Hematopoietic multipotent progenitor cell treated with erythropoietin and hydrocortisone succinate and interleukin-3 and kit ligand, for 15 days (in vitro differentiated cells): ENCODE results near the gene TPST2.

Experiments used
- DNase-seq: peaks from one replicate; pipeline ENCODE4 v3.0.0-alpha.2; 2015; ENCODE audit warnings: low spot score

Gene TPST2

DNA sequence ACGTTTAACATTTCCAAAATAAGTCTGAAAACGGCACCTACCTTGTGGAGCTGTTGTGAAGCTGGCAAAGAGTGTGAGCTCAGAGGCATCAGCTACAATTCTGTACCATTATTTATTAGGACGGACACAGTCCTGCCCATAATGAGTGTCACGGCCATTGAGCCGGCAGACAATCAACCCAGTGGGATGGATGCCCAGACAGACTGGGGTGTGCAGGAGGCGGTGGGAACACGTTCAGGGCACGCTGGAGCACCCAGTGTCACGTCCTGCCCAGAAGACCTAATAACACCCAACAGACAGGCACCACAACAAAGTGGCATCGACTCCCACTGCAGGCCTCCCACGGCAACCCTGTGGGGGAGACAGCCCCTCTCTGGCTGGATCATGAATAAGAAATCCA, 34.5 kb downstream of the TPST2 start:
- no peak for DNase-seq

DNA sequence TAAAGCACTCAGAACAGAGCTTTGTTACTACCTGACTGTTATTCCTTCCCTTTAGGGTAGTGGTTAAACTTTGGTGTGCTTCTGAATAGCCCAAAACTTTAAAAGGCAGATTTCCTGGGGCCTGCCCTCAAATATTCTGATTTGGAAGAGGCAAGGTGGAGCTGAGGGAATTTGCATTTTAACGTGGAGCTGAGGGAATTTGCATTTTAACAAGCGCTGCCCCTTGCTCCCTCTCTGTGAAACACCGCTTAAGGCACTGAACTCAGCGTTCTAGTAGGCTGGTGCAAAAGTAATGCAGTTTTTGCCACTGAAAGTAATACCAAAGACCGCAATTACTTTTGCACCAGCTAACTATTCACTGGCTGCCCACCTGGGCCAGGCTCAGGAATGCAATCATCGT, 35.0 kb downstream of the TPST2 start:
- DNase-seq, result no peak

DNA sequence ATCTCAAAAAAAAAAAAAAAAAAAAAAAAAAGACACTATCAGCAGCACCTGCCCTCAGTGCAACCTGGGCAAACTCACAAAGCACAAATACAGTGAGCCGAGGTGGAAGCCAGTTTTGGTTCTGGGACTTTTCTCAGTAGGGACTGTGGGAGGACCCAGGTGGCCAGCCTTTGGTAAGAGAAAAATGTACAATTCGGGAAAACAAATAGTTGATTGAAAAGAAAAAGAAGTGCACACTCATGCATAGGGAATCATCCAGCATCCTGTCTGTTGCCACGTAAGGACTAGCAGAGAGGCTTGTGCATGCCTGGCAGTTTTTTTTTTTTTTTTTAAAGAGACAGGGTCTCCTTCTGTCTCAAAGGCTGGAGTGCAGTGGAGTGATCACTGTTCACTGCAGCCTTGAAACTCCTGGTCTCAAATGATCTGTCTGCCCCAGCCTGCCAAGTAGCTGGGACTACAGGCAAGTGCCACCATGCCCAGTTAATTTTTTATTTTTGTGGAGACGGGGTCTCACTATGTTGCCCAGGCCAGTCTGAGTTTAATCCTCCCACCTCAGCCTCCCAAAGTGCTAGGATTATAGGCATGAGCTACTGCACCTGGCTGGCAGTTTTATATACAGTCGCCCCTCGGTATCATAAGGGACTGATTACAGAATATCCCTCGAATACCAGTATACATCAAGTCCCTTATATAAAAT, 36.7 kb downstream of the TPST2 start:
- DNase-seq, result no peak

DNA sequence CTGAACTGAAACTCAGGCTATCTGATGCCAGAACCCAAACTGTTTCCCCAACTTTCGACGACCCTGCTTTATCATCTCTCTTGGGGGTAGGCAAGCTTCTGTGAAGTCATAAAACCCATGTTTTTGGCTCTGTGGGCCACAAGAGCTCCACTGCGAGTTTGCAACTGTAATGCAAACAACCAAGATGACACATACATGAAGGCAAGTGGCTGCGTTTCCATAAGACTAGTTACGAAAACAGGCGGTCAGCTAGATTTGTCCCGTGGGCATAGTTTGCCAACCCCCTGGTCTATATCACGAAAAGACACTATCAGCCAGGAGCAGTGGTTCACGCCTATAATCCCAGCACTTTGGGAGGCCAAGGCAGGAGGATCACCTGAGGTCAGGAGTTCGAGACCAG, 37.5 kb downstream of the TPST2 start:
- DNase-seq, result no peak

DNA sequence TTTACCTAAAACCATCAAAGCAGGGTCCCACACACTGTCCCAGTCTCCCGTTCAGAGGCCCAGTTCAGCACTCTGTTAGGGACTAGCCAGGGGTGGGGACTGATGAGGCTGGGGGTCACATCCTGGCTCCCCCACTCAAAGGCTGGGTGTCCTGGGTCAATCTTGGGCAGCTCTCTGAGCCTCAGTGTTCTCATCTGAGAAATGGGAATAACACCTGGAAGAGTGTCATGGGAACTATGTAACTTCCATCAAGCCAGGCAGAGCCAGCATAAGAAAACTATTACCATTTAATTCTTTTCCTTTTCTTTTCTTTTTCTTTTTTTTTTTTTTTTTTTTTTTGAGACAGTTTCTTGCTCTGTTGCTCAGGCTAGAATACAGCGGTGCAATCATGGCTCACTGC, 38.4 kb downstream of the TPST2 start:
- no peak for DNase-seq

DNA sequence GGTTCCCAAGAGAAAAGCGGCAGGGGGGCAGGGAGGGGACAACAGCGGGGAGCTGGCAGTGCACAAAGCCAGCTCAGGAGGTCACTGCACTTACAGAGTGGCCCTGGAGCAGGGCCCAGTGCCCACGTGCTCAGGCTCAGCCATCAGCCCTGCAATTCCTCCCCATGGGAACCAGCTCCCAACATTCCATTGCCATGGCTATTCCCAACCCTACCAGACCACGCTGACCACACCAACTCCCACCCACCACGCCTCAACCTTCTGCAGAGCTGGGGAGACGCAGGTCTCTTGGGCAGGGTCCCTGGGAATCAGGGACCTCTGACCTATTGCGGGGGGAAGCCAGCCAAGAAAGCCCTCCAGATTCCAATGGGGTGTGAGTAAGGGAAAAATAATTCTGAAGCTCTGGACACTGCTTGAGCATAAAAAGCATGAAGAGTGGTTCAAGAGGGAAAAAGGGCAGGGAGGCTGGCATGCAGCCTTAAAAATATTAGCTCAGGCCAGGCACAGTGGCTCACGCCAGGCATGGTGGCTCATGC, 39.4 kb downstream of the TPST2 start:
- no peak for DNase-seq

DNA sequence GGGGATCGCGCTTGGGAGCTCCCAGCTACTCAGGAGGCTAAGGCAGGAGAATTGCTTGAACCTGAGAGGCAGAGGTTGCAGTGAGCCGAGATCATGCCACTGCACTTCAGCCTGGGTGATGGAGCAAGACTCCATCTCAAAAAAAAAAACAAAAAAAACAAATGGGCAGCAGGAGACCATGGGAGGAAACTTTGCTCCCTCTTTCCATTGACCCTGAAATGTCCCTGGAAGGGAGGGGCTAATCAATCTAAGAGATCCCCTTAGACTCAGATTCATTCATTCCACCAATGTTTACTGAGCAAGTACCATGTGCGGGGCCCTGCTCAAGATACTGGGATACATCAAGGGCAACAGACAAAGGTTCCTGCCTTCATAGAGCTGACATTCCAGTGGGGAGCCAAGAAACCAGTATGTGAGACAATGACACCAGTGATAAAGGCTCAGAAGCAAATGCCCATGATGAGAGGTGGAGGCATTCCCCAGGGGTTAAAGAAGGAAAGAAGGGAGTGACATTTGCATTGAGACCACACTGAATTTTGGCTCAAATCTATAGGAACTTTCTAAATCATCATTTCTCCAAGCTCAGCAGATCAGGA, 39.9 kb downstream of the TPST2 start:
- DNase-seq, result no peak

DNA sequence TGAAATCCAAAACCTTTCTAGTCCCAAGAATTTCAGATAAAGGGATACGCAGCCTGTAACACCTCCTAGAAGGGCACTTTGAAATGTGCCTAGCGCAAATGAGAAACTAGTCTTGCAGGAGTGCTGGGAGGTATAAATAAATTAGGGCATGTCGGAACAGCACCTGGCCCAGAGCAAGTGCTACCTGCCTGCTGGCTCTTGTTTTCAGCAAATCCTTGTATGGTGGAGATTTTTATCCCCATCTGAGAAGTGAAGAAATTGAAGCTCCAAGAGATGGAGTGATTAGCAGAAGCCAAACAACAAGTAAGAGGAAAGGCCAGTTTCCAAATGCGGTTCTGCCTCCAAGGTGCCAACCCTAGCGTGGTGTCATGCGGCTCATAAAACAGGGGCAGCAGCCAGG, 40.9 kb downstream of the TPST2 start:
- DNase-seq, result no peak

DNA sequence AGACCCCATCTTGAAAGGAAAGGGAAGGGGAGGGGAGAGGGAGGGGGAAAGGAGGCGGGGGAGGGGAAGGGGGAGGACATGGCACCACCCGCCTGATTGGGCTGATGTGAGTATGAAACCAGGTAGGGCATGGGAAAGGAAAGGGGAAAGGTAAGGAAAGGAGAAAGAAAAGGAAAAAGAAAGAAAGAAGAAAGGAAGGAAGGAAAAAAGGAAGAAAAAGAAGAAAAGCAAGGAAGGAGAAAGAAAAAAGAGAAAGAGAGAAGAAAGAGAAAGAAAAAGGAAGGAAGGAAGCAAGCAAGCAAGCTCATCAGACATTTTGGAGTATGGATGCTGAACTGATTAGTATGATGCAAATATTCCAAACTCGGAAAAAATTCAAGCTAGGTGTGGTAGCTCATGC, 41.6 kb downstream of the TPST2 start:
- no peak for DNase-seq

DNA sequence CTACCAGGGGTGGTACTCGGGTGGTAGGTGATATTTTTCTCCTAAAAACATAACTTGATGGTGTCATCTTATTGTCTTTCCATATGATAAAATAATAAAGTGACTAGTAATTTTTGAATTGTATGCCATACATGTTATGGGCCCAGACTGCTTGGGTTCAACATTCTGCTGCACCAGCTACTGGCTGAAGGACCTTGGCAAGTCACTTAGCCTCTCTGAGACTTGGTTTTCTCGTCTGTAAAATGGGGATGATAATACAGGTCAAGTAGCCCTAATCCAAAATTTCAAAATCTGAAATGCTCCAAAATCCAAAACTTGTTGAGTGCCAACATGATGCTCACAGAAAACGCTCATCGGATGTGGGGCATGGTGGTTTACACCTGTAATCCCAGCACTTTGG, 42.1 kb downstream of the TPST2 start:
- DNase-seq, result no peak

DNA sequence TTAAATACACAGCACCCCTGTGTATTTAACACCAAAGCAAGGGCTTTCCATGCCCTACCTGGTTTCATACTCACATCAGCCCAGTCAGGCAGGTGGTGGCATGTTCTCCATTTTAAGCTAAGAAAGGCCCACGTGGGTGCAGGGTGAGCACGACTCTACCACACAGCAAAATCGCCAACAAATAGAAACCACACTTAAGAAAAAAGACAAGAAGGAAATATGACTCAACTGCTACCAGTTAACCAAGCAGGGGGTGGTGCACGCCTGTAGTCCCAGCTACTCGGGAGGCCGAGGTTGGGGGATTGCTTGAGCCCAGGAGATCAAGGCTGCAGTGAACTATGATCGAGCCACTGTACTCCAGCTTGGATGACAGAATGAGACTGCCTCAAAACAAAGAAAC, 42.5 kb downstream of the TPST2 start:
- no peak for DNase-seq

DNA sequence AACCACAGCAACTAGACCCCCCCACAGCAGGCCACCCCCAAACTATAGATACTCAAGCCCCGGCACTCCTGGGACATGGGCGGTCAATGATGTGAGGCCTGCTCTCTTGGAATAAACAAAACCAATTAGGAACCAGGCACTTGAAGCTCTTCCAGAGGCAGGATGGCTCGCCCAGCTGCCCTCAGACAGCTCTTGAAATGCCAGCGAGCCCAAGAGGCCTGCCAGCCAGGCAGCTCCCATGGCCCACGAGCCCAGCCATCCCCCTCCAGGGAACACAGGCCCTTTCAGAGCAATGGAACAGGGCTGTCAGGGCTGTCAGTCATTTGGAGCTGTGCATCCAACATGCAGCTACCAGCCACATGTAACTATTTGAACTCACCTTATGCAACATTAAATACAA, 43.6 kb downstream of the TPST2 start:
- DNase-seq, result no peak

DNA sequence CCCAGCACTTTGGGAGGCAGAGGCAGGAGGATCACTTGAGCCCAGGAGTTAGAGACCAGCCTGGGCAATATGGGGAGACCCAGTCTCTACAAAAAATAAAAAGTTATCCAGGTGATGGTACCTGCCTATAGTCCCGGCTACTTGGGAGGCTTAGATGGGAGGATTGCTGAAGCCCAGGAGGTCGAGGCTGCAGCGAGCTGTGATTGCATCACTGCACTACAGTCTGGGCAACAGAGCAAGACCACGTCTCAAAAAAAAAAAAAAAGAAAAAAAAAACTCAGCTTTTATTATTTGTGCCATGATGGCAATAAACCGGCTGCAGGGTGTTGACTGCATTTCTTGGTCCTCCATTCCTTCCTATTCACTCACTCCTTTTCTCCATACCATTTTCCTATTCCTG, 44.1 kb downstream of the TPST2 start:
- no peak for DNase-seq

DNA sequence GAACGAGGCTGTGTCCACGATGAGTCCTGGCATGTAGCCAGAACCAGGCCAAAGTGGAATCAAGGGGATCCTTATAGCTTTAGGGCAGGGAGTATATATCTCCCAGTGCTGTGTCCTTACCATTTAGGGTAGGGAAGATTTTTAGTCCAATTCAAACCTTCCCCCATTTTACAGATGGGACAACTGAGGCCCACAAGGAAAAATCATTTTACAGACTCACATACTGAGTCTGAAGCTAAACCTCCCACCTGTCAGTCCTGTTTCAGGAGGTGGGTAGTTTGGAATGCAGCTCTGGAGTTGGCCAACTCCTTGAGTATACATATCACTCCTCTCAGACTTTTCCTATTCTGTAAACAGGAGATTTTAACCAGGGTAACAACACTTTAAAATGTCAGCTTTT, 44.5 kb downstream of the TPST2 start:
- DNase-seq, result no peak

DNA sequence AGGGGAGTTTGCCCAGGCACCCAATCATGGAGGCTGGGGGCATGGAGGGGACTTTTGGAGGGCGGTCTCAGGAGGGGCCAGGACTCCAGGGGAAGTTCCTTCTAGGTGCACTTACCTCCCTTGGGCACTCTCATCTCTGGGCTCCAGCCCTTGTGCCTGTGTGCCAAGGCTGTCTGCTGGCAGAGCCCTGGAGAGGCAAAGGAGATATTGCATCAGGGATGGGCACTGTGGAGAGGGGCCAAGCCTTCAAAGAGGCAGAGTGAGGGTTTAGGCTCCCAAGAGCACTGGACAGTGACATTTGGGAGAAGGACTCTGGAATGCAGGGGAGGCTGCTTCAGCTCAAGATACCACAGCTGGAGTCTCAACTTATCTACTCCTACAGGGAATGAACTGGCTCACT, 45.4 kb downstream of the TPST2 start:
- DNase-seq, result no peak

DNA sequence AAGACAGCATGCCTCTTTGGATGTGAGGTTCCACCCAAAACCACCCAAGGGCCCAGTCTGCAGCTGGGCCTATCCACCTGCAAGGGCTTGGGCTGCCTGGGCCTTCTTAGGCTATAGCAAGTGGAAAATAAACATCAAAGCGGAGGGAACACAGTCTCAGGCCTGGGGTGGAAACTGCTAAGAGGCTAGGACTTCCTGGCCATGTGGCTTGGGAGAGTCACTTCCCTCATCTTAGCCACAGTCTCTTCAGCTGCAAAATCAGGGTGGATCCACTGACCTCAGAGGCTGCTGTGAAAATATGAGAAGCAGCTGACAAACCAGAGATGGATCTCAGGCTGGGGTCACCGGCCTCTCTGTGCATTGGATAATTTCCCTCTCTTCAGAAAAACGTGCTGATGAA, 47.1 kb downstream of the TPST2 start:
- DNase-seq, result no peak

DNA sequence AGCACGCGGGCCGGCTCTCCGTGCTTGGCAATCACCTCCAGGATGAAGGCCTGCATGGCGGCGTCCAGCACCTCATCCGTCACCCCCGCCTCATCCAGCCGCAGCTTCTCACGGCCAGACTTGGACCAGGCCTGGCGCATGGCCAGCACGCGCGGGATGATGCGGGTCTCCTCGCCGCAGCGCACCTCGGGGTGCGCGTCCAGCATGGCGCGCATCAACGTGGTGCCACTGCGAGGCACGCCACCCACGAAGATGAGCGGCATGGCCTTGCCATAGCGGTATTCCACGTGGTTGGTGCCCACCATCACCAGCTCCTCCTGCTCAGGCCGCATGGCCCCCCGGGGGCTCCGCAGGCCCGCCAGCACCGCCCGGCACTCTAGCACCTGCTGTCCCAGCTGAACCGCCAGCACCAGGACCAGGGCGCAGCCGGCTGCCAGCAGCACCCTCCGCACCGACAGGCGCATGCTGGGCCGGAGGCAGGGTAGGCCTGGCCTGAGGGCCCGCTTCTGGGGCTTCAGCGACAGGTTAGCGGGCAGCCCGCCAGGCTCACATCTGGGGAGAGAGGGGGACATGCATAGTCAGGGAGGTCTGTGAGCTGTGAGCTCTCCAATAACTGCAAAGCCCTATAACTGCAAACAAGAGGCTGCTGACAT, 48.6 kb downstream of the TPST2 start:
- no peak for DNase-seq

DNA sequence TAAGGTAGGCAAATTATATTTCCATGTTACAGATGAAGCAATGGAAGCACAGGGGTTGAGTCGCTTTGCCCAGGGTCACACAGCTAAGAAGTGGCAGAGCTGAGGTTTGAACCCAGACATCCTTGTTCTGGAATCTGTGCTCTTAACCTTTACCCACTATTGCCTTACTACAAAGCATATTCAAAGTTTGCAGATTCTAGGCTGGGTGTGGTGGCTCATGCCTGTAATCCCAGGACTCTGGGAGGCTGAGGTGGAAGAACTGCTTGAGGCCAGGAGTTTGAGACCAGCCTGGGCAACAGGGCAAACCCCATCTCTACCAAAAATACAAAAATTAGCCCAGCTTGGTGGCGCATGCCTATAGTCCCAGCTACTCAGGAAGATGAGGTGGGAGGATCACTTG, 49.8 kb downstream of the TPST2 start:
- DNase-seq, result no peak

DNA sequence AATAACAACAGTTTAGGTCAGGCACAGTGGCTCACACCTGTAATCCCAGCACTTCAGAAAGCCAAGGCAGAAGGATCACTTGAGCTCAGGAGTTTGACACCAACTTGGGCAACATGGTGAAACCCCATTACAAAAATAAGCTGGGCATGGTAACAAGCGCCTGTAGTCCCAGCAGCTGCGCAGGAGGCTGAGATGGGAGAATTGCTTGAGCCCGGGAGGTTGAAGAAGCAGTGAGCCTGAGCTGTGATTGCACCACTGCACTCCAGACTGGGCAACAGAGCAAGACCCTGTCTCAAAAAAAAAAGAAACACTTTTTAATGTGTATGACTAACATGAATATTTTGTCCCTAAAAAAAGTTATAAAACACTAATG, 53.2 kb downstream of the TPST2 start:
- no peak for DNase-seq

DNA sequence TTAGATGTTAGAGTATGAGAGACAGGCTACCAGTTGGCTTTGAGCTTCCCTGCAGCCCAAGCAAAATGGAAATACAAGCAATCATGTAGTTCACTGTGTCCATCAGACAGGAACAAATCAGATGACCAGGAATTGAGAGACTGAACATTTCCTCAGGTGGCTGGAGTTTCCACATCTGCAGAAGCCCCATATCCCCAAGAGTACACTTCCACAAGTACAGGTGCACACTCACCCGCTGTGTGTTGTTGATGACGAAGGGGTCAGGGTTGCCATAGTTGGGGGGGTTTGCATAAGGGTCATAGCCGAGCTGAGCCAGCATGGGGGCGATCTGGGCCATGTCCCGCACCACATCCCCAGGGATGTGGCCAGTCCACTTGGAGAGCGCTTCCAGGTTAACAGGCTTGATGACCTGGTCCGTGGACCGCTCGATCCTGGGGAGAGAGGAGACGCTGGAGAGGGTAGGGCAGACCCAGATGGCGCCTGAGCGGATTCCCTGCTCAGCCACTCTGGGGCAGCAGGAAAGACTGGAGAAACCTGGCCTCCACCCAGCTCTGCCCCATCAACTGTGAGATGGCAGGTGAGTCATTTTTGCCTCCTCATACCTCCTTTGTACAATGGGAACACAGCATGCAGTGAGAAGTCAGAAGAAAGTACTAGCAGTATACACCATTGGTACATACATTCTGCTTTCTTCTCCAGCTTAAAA, 53.7 kb downstream of the TPST2 start:
- DNase-seq, result no peak

DNA sequence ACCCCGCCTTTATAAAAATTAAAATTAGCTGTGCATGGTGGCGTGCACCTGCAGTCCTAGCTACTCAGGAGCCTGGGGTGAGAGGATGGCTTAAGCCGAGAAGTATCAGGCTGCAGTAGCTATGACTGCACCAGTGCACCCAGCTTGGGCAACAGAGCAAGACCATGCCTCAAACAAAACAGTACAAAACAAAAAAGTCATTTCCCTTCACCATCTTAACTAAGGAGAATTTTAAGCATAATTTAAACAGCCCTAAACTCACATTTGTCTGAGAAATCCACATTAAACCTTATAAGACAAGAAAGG, 54.4 kb downstream of the TPST2 start:
- DNase-seq, result no peak

DNA sequence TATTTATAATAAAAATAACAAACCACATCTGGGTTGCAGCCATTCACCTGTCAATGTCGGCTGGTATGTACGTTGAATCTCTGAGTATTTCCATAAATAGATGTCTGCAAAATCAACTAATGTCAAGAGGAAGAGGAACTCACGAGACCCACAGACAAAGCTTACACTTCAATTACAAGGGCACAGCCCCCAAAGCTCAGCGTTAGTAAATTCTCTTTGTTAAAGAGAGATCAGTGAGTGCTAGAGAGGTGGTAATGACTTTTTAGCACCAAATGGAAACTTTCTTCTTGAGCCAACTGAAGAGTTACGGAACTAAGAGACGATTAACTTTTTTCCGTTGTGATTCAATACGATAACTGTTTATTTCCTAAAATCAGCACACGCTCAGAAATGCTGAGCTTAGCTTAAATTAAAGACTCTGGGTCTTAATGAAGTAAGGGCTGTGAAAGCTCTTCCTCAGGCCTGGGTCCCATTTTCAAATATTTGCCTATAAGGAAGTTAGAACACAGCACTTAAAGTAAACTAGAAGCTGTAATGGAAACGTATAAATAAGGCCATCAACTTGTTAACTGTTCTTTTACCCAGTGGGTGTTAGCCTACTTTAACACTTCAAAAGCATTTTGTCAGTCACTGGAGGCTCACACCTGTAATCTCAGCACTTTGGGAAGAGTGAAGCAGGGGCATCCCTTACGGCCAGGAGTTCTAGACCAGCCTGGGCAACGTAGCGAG, 54.9 kb downstream of the TPST2 start:
- DNase-seq, result no peak
